CD4-positive, alpha-beta T cell (primary cell): Measurements from ENCODE around the gene EDEM1. TPM values are rescaled to one million over a fixed set of nuclear protein-coding genes. Genes with fewer than 3 reads are reported as not detected.

Experiments used
- ATAC-seq: fragments of 200-7000 bp; cut with Tn5 transposase; one replicate; pipeline ENCODE4 v1.10.0; 2022; ENCODE audit warnings: mild to moderate bottlenecking; ENCODE audit not compliant: poor library complexity
- CTCF ChIA-PET: fragments of 350-600 bp; sonication (Branson Sonifier 250); formaldehyde crosslinking; loops from one replicate; lab custom pipeline; 2021; ENCODE audit warnings: antibody characterized with exemption, inconsistent platforms; lab: Charles Lee
- POLR2A ChIA-PET: fragments of 350-600 bp; sonication (Branson Sonifier 250); formaldehyde crosslinking; loops from one replicate; lab custom pipeline; 2021; ENCODE audit warnings: antibody characterized with exemption, inconsistent platforms; lab: Charles Lee
- DNase-seq, 14 experiments: peaks; one replicate each; pipeline ENCODE4 v3.0.0-alpha.2; 2013 to 2020; ENCODE audit warnings: mixed read lengths in 2 of 14
- H3K27ac ChIP-seq, 2 donors: one replicate each; pipeline versions ENCODE4 v1.5.1 to v1.7.0; 2013; ENCODE audit warnings: low read length in 2 of 2, low read depth in 1 of 2, mild to moderate bottlenecking in 1 of 2
- H3K27me3 ChIP-seq, 2 experiments: 1 replicate in 1 of 2; 2 replicates in 1 of 2; pipeline versions ENCODE4 v1.6.1 to v1.7.0; 2013; ENCODE audit warnings: low read length in 2 of 2, control low read depth in 1 of 2, mild to moderate bottlenecking in 1 of 2, moderate library complexity in 1 of 2; ENCODE audit not compliant: insufficient read depth in 2 of 2, control insufficient read depth in 1 of 2
- H3K36me3 ChIP-seq: one replicate; pipeline ENCODE4 v1.6.1; 2013; ENCODE audit warnings: low read length, control low read depth; ENCODE audit not compliant: insufficient read depth
- H3K4me1 ChIP-seq: one replicate; pipeline ENCODE4 v1.6.1; 2013; ENCODE audit warnings: low read length, control low read depth; ENCODE audit not compliant: insufficient read depth
- H3K4me3 ChIP-seq: one replicate; pipeline ENCODE4 v1.5.1; 2013; ENCODE audit warnings: mild to moderate bottlenecking, low read length, moderate library complexity
- H3K9me3 ChIP-seq, 2 experiments: 1 replicate in 1 of 2; 2 replicates in 1 of 2; pipeline versions ENCODE4 v1.6.1 to v1.7.0; 2013; ENCODE audit warnings: low read length in 2 of 2, mild to moderate bottlenecking in 2 of 2, control low read depth in 1 of 2, moderate library complexity in 1 of 2; ENCODE audit not compliant: control insufficient read depth in 1 of 2, insufficient read depth in 1 of 2
- H3K27ac Mint-ChIP-seq: one replicate; pipeline ENCODE4 v1.8.0; 2020; ENCODE audit warnings: mixed read lengths
- H3K27me3 Mint-ChIP-seq: one replicate; pipeline ENCODE4 v1.8.0; 2021; ENCODE audit warnings: mixed read lengths
- H3K36me3 Mint-ChIP-seq: one replicate; pipeline ENCODE4 v1.8.0; 2021; ENCODE audit warnings: low read depth, mixed read lengths
- H3K4me1 Mint-ChIP-seq: one replicate; pipeline ENCODE4 v1.8.0; 2021; ENCODE audit warnings: low read depth, mixed read lengths
- H3K4me3 Mint-ChIP-seq: one replicate; pipeline ENCODE4 v1.8.0; 2020; ENCODE audit warnings: mild to moderate bottlenecking, mixed read lengths
- H3K9me3 Mint-ChIP-seq: one replicate; pipeline ENCODE4 v1.8.0; 2020; ENCODE audit warnings: mixed read lengths
- intact Hi-C, 2 experiments: fragments of 100-400 bp; cut with DNase I in 1 of 2; cut with micrococcal nuclease in 1 of 2; formaldehyde crosslinking; loops; one replicate each; pipeline versions ENCODE4 v1.15.1 to v1.9.0; 2023 to 2025; cut with DNase I, micrococcal nuclease
- total RNA-seq, 174 experiments: library from RNA in 2 of 174; stranded (reverse) in 2 of 174; gene quantifications; one replicate each; pipeline ENCODE4 v1.2.3 and lab custom pipeline; 2021 to 2026
- TF ChIP-seq, protein P1 (sequence below): fragments of 200-600 bp; IDR thresholded peaks from one replicate; pipeline ENCODE4 v1.8.0; 2022; ENCODE audit warnings: antibody characterized with exemption, mild to moderate bottlenecking

EDEM1 gene
- total RNA-seq, 2 experiments from 2014 or later = 106 to 114 TPM

DNA sequence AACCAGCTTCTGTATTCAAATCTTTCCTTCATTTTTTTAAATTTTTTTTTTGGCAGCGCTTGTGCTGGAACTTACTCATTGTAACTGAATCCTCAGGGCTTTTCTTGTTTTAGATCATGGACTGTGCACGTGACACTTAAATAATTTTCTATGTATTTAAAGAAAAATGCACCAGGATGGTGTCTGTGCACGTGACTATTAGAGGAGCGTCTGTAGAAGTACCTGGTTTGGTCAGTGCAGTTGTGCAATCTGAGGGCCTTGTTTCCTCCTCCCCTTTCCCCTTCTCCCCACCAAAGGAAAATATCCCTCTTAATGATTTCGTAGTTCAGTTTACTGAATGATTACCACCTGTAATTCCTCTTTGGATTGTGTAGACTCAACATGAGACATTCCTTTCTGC is 31.3 kb downstream of the EDEM1 start:
- Histone ChIP-seq H3K4me3 (no peak overlapping the region), H3K9me3 (no peaks in the 10 kb centered on the region), H3K27ac (no peak overlapping the region), H3K27me3 (no peaks in the 10 kb centered on the region), H3K36me3 (peaks cover 53% of the 10 kb centered on the region), H3K4me1 (no peaks in the 10 kb centered on the region)
- Mint-ChIP-seq H3K36me3 (peaks cover 64% of the 10 kb centered on the region), H3K4me1 (peaks cover 9% of the 10 kb centered on the region), H3K9me3 (no peaks in the 10 kb centered on the region), H3K27me3 (no peaks in the 10 kb centered on the region), H3K4me3 (no peak overlapping the region), H3K27ac (peak overlapping the region; percentile 52)
- intact Hi-C loops = no loop called here
- TF ChIP-seq, protein P1, sequence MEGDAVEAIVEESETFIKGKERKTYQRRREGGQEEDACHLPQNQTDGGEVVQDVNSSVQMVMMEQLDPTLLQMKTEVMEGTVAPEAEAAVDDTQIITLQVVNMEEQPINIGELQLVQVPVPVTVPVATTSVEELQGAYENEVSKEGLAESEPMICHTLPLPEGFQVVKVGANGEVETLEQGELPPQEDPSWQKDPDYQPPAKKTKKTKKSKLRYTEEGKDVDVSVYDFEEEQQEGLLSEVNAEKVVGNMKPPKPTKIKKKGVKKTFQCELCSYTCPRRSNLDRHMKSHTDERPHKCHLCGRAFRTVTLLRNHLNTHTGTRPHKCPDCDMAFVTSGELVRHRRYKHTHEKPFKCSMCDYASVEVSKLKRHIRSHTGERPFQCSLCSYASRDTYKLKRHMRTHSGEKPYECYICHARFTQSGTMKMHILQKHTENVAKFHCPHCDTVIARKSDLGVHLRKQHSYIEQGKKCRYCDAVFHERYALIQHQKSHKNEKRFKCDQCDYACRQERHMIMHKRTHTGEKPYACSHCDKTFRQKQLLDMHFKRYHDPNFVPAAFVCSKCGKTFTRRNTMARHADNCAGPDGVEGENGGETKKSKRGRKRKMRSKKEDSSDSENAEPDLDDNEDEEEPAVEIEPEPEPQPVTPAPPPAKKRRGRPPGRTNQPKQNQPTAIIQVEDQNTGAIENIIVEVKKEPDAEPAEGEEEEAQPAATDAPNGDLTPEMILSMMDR = no peak
- CTCF ChIA-PET = no interaction called here
- ATAC-seq (no peak), DNase-seq (no peak)
- POLR2A ChIA-PET = no interaction called here

DNA sequence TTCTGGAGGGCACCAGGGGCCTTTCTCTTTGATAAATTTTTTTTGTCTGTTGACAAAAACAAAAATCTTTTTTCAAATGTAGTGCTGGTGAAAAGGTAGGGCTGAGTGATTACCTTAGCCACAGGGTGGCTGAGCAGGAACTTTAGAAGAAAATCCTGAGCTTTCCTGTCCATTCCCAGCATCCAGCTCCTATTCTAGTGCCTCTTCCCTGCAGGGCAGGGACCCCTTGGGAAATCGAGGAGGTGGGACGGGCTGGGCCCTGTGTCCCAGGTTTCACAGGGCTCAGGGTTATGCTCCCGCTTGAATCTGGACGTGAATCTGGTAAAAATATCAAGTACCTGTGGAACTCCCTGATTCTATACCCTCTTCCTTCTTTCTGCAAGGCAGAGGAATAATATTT is 31.7 kb downstream of the EDEM1 start:
- no peak overlapping the region for H3K27ac Mint-ChIP-seq
- no peaks in the 10 kb centered on the region for H3K27me3 Mint-ChIP-seq
- H3K9me3 Mint-ChIP-seq = no peaks in the 10 kb centered on the region
- CTCF ChIA-PET = no interaction called here
- peaks cover 9% of the 10 kb centered on the region for H3K4me1 Mint-ChIP-seq
- peaks cover 60% of the 10 kb centered on the region for H3K36me3 Mint-ChIP-seq
- Histone ChIP-seq H3K9me3 (no peaks in the 10 kb centered on the region), H3K4me1 (no peaks in the 10 kb centered on the region), H3K27ac (no peak overlapping the region), H3K36me3 (peaks cover 49% of the 10 kb centered on the region), H3K27me3 (no peaks in the 10 kb centered on the region), H3K4me3 (no peak overlapping the region)
- TF ChIP-seq, protein P1 = no peak
- POLR2A ChIA-PET = no interaction called here
- DNase-seq = no peak
- H3K4me3 Mint-ChIP-seq = no peak overlapping the region
- intact Hi-C loops = no loop called here
- no peak for ATAC-seq

DNA sequence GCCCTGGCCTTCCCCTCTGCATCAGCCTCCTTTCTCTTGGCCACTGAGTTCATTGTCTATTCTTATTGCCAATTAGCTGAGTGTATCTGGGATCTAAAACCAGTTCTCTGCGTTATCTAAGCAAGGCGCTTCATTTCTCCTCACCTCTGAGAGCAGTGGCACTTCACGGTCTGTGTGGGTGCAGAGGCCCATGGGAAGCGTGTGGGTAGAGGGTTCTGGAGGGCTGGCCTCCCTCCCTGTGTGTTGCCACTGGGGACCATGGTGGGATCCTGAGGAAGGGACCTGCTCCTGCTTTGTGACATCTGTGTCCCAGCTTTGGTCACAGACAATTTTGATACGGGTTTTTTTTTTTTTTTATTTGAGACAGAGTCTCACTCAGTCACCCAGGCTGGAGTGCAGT is 32.7 kb downstream of the EDEM1 start:
- intact Hi-C loops = loop anchor here in 1 of 2 experiments (5.0 kb wide), 1 partner anchor 88 kb away; no protein-coding TSS in a partner anchor
- ChIA-PET CTCF (interaction anchor here (0.6 kb wide), 1 partner anchor 42 kb away, joined by 3 read pairs; no protein-coding TSS in a partner anchor), POLR2A (no interaction called here)
- no peaks in the 10 kb centered on the region for H3K9me3 Mint-ChIP-seq
- TF ChIP-seq, protein P1 = no peak
- H3K9me3 ChIP-seq = no peaks in the 10 kb centered on the region
- H3K36me3 Mint-ChIP-seq = peaks cover 50% of the 10 kb centered on the region
- no peaks in the 10 kb centered on the region for H3K4me1 ChIP-seq
- H3K27ac Mint-ChIP-seq = peak overlapping the region; percentile 18
- H3K4me3 ChIP-seq = no peak overlapping the region
- H3K27ac ChIP-seq = no peak overlapping the region
- no peaks in the 10 kb centered on the region for H3K27me3 ChIP-seq
- H3K4me1 Mint-ChIP-seq = peaks cover 6% of the 10 kb centered on the region
- no peak for ATAC-seq
- H3K36me3 ChIP-seq = peaks cover 40% of the 10 kb centered on the region
- H3K27me3 Mint-ChIP-seq = no peaks in the 10 kb centered on the region
- H3K4me3 Mint-ChIP-seq = no peak overlapping the region
- DNase-seq = no peak
